GM21515 (cell line): ENCODE data around the gene HNRNPAB.

Experiments used
- ATAC-seq: cut with Tn5 transposase; IDR thresholded peaks from one replicate; pipeline ENCODE4 v1.9.1; 2021; ENCODE audit not compliant: unreplicated experiment

The HNRNPAB gene

DNA sequence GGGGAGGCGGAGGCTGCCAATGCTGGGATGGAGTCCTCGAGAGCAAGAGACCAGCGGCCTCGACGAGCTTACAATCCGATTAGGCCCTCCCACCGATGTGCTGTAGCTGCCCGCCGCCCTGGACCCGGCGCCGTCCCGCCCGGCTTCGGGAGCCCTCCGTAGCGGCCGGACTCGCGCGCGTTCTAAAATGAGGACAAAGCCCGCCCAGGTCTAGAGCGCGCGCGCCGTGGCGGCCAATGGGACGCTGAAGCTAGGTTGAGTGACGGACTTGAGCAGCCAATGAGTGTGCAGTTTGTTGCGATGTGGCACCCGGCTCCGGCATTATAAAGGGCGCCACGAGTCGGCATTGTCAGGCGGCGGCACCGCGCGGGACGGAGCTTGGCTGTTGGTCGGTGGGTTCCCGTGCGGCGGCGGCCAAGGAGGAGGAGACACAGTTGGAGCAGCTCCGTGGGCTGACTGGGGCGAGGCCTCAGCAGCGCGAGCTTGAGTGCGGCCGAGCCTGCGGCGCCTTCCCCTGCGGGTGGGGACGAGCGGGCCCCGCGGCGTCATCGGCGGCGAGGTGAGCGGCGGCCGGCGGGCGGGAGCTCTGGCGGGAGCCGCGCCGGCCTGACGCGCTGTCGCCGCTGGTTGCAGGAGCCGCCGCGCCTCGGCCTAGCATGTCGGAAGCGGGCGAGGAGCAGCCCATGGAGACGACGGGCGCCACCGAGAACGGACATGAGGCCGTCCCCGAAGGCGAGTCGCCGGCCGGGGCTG, at the start of gene HNRNPAB:
HNRNPAB (plus strand) TSS at position 352 of the 753 bp plus-strand sequence; CDS start at position 657, 305 bp downstream.
- peak; percentile 84 for ATAC-seq

DNA sequence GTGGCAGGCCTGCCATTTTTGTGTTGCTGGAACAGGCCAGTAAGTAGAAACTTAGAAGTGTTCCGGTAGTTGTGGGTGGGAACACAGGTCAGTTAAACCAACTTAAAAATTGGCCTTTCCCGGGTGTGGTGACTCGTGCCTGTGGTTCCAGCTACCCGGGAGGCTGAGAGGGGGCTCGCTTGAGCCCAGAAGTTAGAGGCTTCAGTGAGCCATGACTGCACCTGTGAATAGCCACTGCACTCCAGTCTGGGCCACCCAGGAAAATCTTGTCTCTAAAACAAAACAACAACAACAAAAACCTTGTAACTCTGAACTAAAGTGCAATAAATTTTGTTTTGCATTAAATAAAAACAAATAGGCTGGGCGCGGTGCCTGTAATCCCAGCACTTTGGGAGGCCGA, 49.3 kb upstream of the HNRNPAB start:
- ATAC-seq, result no peak

- no peak for ATAC-seq
Observed at GRCh38 chr5:178160176-178160575, 44.2 kb upstream of the HNRNPAB start.

- ATAC-seq, result no peak
Observed at GRCh38 chr5:178162481-178162880, 41.9 kb upstream of the HNRNPAB start.

DNA sequence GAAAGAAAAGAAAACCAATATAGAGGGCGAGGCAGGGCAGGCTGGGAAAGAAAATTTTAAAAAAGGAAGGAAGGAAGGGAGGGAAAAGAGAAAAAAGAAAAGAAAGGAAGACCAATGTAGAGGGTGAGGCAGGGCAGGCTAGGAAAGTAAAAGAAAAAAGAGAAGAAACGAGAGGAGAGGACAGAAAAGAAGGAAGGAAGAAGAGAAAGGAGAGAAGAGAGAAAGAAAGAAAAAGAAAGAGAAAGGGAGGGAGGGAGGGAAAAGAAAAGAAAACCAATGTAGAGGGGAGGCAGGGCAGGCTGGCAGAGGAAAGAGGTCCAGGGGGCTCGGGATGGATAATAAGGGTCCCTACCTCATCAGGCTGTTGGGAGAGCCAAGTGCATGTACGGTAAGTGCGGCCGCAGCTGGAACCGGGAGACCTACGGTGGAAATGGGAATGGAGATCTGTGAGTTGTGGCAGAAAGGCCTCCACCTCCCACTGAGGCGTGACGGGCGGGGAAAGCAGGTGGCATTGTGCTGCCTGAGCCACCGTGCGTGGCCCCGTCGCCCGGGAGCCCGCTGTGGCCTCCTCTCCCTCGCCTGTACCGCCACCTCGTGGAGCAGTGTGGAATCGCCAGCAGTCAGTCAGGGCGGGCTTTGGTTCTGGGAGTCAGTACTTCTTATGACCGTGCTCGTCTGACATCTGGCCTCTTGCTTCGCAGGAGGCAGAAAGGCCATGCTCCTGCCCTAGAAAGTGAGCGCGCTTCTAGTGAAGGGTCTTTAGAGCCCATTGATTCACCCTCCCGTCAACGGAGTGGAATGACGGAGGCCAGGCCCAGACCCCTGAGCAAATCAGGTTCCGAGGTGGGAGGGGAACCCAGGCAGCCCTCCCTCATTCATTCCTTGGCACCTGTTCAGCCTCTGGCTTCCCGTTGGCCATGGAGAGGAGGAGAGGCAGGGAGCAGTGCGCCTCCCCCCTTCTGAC, 40.3 kb upstream of the HNRNPAB start:
- ATAC-seq, result peak; percentile 91

DNA sequence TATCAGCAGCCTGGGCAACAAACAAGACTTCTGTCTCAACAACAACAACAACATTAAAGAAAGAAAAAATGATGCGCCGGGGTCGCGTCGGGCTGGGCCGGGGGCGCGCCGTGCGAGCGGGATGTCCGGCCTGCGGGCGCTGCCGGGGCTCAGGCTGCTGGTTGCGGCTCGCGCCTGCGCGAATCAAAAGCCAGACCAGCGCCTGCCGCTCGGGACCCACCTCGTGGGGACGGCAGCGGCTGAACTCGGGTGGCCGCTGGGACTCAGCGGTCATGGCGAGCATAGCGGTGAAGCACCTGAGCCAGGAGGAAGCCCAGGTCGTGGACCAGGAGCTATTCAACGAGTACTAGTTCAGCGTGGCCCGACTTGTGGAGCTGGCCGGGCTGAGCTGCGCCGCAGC, 38.8 kb upstream of the HNRNPAB start:
- ATAC-seq, result no peak

DNA sequence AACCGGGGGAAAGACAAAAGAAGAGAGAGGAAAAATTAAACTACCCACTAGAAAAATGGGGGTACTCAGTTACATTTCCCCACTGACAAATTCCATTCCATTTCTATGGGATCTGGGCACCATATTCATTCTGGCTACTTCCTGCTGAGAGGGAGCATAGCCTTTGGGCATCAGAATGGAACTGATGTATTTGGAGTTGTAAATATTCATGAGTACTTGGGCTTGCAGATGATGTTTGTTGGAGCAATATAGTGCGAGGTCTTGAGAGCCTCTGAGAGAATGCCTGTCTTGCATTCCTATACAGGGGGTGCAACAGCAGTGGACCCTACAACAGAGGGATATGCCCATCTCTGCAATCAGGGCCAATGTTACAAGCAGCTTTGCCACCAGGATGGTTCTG, 33.9 kb upstream of the HNRNPAB start:
- ATAC-seq, result no peak

- no peak for ATAC-seq
Observed at GRCh38 chr5:178174456-178174855, 29.9 kb upstream of the HNRNPAB start.

- no peak for ATAC-seq
Observed at GRCh38 chr5:178176791-178177190, 27.5 kb upstream of the HNRNPAB start.

DNA sequence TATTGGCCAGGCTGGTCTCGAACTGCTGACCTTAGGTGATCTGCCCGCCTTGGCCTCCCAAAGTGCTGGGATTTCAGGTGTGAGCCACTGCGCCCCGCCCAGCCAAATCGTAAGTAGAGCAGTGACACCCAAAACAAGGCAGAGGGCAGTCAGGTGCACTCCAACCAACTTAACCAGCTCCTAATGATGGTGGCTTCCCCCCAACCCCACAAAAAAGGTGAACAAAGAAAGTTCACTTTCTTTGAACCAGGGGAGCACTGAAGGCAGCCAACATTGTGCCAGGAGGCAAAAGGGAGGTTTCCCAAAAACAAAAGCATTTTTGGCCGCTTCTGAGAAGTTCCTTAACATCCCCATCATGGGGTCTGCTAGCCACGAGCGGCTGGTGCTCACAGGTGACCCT, 26.8 kb upstream of the HNRNPAB start:
- ATAC-seq, result no peak

DNA sequence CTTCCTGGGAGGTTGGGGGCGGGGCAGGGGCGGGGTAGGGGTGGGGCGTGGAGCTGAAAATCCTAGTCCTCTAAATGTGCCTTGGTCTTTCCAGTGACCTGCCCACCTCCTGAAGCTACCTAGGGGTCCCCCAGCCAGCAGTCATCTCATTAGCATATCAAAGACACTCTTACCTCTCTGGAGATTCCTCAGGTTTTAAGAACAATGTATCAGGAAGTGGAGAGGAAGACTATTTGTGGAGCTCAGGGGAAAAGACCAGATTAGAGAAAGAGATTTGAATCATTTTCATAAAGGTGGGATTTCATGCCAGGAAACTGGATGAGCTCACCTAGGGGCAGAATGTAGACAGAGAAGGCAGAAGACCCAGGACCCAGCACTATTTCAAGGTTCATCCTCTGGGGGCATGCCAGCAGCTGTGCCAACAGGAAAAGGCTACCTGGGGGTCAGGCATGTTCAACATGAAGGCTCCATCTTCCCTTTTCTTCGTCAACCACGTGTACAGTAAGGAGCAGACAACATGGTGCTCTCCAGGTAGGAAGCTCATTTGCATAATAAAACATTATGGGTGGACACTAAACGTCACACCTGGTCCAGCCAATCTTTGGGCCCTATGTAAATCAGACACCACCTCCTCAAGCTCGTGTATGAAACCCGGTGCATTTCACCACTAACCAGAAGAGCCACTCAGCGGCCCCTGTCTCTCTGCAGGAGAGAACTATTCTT, 24.0 kb upstream of the HNRNPAB start:
- no peak for ATAC-seq

- ATAC-seq, result no peak
Observed at GRCh38 chr5:178182158-178182876, 22.0 kb upstream of the HNRNPAB start.

DNA sequence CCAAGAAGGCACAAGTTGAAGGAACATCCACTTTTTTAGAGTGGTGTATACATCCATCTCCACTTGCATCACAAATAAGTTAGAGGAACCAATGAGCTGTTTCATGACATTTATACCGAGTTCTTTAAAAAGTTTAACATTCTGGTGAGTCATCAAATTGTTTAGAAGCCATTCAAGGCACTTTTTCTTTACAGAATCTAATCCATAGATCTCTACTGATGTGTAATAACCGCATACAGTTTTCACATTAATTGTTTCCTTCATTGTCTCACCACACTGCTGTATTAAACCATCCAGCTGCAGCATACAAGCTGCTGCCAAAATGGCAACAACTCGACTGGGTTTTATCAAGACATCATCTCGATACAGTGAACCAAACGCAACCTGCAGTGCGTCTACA, 17.9 kb upstream of the HNRNPAB start:
- ATAC-seq, result no peak

- ATAC-seq, result no peak
Observed at GRCh38 chr5:178187014-178187413, 17.3 kb upstream of the HNRNPAB start, which contains the start of gene GMCL2. TSS of gene GMCL2 (minus strand) at chr5:178187371. CDS start at chr5:178187299, 72 bp downstream.

- no peak for ATAC-seq
Observed at GRCh38 chr5:178189433-178189832, 14.9 kb upstream of the HNRNPAB start.

DNA sequence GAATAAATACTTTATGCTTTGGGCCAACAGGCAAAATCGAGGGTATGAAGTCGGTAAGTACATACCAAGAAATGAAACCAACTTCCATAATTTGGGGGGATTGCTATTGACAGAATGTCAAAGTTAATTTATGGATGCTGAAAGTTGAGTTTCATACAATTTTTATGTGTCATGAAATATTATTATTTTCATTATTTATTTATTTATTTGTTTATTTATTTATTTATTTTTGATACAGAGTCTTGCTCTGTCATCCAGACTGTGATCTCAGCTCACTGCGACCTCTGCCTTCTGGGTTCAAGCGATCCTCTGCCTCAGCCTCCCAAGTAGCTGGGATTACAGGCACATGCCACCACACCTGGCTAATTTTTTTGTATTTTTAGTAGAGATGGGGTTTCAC, 12.7 kb upstream of the HNRNPAB start:
- no peak for ATAC-seq

DNA sequence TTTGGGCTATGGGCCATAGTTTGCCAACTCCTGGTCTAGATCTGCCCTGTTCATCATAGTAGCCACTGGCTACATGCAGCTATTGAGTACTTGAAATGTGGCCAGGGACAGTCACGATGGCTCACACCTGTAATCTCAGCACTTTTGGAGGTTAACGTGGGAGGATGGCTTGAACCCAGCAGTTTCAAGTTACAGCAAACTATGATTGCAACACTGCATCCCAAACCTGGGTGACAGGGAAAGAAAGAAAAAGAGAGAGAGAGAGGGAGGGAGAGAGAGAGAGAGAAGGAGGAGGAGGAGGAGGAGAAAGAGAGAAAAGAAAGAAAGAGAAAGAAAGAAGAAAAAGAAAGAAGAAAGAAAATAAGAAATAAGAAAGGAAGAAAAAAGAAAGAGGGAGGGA, 12.1 kb upstream of the HNRNPAB start:
- ATAC-seq, result no peak

DNA sequence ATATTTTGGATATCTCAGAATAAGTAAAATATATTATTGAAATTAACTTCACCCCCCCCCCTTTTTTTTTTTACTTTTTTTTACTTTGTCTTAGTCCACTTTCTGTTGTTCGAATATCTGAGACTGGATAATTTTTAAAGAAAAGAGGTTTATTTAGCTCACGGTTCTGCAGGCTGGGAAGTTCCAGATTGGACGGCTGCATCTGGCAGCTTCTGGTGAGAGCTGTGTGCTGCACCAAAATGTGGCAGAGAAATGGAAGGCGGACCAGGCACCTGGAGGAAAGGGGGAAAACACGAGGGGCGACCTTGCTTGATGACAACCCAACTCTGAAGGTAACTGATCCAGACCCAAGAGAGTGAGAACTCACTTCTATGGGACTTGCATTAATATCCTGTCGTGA, 11.5 kb upstream of the HNRNPAB start:
- ATAC-seq, result no peak

DNA sequence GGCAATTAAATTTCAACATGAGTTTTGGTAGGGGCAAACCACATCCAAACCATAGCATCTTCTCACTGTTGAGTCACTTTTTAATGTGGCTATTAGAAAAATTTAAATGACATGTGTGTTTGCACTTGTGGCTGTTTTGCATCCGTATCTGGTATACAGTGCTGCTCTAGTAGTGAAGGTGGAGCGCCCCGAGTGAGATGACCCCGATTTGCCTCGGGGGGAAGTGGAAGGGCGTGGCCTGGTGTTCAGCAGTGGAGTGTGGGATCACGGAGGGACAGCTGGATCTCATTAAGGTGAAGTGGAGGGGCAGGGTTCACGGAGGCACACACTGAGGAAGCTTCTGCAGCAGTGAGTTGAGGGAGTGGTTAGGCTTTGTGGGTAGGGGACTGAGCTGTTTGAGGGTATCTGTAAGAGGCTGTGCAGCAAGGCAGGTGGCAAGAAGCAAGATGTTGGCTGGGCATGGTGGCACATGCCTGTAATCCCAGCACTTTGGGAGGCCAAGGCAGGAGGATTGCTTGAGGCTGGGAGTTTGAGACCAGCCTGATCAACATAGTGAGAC, 11.0 kb upstream of the HNRNPAB start:
- ATAC-seq, result no peak

DNA sequence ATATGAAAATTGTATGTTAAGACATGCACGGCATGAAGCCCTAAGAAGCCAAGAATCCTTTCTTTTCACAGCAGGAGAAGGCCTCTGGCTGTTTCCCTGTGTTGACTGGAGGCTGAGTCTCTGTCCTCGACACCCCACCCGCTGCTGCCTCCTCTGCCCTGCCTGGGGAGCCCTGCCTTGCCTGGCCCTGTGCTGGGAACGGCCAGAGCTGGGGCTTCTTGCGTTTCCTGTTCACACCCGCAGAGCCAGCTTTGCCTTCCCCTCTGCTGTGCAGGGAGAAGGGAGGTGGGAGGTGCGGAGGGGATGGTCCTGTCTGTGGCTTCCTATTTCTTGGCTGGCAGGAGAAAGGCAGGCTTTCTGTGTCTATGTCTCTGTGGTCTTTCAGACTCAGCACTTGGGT, 10.3 kb upstream of the HNRNPAB start:
- no peak for ATAC-seq
